ENCODE measurements around the gene HSPA1A.
"Not testable (repeated sequence)": the region's sequence is repeated elsewhere in the genome, so short reads cannot be mapped to it uniquely, and the experiment has no call there.

Gene HSPA1A

DNA sequence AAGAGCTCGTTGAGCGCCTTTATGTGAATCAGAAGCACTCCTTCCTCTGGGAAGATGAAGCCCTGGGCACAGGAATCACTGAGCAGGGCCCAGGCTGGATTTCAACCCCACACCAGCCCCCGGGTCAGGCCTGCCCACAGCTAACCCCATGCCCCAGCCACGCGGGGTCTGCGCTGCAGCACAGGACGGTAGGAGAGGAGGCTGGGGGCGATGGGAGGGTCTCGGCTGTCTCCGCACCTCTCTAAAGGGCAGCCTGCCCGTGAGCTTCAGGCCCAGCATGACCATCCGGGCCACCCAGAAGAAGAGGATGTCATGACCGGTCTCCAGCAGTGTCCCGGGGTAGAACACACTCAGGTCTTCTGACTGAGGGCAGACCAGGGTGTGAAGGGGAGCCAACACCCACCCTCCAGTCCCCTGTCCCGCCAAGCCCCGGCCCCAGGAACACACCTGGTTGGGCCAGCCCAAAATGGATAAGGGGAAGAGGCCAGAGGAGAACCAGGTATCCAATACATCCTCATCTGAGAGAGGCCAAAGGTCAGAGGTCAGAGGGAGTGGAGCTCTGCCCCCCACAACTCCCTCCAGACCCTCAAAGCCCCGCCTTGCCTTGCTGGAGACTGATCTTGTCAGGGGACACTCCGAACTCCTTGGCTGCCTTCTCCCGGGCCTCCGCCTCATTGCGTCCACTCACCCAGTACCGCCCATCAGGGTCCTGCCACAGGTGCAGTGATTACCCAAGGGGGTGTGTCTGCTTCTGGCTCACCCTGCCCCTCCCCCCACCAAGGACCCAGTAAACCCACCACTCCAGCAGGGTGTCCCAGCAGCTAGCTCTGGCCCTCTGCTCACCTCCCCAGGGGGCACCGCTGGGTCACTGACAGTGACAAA lies 33.9 kb upstream of the HSPA1A start:
- no peak for DNase-seq

DNA sequence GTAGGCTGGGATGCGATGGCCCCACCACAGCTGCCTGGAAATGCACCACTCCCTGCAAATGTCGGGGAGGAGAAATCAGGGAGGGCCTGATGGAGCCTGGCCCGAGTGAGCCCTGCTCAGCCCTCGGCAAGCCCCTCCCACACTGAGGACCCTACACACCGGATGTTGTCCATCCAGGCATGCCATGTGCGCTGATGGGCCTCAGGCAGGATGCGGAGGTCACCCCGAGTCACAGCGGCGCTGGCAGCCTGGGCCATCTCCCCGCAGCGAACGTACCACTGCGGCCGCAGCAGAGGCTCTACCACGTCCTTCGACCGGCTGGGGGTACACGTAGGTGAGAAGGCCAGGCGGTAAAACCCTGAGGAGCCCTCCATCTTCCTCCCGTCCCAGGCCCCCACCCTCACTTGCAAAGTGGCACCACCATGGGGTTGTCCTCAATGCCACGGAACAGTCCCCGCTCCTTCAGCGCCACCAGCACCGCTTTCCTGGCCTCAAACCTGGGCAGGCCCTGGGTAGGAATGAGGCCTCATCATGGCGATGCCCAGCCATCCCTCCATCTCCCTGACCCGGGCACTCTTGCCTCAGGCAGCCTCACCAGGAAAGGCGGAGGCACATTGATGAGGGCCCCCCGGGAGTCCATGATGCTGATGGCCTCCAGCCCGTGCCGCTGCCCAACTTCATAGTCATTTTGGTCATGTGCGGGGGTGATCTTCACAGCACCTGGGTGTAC lies 33.1 kb upstream of the HSPA1A start:
- DNase-seq, result no peak

DNA sequence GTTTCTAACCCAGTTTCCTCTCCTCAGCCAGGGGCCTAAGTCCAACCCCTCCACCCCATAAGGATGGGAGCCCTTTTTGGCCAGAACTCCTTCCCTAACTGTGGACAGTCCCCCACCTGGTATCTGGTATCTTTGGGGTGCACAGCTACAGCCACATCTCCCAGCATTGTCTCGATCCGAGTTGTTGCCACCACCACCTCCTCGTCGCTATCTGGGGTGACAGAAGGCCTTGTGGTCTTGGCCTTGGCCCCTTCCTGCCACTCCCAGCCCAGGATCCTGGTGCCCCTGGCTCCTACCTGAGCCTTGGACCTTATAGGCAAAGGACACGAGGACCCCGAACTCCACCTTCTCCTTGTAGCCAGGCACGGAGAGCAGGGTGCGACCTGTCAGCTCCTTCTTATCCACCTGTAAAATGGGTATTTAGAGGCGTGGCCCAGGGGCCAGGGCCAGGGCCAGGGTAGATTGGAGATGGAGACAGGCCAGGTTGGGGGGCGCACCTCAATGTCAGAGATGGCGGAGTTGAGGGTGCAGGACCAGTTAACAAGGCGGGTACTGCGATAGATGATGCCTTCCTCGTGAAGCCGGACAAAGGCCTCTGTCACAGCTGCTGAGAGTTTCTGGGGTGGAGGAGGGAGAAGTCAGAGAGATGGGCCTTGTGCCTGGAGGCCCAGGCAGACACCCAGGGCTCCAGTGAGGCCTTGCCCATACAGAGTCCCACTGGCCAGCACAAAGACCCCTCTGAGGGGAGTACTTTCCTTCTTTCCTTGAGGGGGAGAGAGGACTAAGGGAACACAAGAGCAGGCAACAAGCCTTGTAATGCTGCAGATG lies 31.0 kb upstream of the HSPA1A start:
- no peak for DNase-seq

DNA sequence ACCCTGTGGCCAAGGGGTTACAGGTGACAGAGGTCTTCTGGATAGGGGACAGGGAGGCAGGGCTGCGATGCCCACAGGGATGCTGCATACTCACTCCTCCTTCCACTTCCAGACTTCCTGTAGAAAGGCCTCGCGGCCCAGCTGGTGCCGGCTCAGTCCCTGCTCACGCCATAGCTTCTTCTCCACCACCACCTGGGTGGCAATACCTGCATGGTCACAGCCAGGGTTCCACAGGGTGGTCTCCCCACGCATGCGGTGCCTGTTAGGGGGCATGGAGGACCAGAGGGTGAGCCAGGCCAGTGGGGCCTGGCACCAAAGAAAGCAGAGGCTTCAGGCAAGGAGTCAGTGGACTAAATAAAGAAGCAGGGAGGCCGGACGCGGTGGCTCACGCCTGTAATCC lies 29.9 kb upstream of the HSPA1A start:
- DNase-seq, result no peak

DNA sequence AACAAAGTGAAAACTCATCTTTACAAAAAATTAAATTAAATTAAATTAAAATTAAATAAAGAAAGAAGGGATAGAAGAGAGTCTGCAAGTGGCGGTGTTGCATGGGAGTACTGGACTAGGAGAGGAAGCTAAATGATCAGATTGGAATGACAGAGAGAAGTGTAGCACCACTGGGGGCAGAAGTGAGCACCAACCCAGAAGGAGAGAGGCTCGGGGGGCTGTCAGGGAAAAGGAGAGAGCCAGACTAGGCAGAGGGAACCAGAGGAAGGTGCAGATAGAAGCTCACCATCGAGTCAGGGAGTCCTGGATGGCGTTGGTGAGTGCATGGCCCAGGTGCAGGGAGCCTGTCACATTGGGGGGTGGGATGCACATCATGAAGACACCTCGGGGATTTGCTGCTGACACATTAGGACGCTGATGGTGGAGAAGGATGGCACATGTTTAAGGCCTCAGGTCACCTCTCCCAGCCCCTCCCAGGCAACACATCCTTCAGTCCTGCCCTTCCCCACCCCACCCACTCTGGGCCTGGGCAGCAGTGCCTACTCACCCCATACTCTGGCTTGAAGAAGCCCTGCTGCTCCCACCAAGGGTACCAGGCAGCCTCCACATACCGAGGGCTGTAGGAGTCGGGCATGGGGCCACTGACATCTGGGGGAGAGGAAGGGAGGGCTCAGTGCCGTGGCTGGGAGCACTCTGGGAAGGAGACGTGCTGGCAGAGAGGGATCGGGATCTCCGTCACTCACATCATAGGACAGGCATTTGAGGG lies 23.8 kb upstream of the HSPA1A start:
- DNase-seq, result peak; percentile 36

DNA sequence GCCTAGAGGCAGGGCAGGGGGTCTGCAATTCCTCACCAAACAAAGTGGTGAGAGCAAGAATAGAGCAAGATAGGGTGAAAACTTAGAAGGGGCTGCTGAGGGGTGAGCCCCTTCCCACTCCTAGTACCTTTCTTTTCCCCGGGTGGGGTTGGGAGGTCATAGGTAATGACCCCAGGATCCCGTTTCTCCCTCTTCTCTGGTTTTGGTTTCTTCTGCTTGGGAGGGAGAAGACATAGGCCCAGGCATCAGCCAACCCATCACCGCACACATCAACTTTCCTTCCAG lies 23.3 kb upstream of the HSPA1A start:
- no peak for DNase-seq

DNA sequence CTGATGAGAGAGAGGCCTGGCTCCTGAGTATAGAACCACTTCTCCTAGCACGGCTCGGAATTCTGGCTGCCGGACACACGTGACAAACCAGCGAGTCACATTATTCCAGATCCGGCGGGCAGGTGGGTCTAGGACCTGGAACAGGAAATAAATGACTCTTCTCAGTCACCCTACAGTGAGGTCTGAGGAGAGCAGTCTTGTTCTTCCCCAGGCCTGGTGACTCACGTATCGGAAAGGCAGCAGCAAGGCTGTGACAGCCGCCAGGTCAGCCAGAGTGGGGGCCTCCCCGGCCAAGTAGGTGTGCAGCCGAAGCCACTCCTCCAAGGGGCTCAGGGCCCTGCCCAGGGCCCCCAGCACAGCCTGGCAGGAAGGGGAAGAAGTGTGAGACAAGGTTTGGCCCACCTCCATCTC lies 22.6 kb upstream of the HSPA1A start:
- no peak for DNase-seq

DNA sequence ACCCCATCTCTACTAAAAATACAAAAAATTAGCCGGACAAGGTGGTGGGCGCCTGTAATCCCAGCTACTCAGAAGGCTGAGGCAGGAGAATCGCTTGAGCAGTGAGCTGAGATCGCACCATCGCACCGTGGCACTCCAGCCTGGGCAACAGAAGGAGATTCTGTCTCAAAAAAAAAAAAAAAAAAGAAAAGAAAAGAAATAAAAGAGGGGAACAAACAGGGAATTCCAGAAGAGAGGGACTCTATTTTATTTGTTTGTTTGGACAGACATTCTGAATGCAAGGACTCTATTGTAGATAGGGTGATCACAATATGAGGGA lies 21.5 kb upstream of the HSPA1A start:
- not testable (repeated sequence) for DNase-seq

DNA sequence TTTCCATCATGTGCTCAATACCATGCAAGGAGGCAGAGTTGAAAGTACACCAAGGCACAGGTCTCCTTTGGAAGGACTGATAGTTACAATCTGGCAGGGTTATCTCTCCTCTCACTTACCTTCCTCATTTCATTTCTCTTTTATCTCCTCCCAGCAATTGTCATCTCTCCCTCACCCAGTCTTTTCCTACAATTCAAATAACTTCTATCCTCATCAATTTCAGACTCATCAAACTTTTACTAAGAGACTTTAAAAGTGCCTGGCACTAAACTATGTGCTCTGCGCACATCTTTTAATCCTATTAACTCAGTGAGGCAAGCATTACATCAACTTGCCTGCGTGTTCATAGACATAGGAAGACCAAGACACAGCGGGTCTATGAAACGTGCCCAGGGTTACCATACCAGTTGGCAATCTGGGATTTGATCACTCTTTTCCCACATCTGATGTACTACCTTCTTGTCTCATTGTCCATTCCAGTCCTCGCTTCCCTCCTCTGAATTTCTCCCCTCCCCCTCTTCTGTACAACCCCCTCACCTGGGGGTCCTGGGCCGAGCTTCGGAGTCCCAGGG lies 21.0 kb upstream of the HSPA1A start:
- DNase-seq, result no peak

DNA sequence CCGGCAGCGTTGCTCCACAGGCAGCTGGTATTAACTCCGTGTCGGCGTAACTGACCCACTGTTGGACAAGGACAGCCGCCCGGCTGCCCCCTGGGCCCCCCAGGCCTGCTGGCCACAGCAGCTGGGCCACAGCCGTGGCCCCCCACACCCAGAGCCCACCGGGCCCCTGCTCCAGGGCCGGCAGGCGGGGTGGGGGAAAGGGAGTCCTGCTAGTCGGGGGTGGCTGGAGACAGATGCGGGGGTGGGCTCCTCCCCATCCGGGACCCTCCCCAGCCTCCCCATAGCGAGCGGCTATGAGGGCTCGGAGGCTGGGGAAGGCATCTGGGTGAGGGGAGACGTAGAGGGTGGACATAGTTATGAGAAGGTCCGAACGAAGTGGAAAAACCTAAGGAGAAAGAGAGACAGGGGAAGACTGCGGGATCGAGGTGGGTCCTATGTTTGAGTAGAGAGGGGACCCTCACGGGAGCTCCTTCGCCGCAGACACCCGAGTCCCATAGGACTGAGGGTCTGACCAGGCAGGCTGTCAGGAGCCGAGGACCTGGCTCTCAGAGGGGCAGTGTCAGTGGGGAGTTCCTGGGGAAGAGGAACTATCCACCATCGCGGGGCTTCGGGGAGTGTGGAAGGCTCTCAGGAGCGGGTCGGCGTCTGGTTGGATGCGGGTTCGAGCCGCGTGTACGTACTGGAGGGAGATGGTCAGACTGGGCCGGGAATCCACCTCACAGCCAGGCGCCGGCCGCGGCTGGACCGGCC lies 20.3 kb upstream of the HSPA1A start:
- DNase-seq, result no peak

DNA sequence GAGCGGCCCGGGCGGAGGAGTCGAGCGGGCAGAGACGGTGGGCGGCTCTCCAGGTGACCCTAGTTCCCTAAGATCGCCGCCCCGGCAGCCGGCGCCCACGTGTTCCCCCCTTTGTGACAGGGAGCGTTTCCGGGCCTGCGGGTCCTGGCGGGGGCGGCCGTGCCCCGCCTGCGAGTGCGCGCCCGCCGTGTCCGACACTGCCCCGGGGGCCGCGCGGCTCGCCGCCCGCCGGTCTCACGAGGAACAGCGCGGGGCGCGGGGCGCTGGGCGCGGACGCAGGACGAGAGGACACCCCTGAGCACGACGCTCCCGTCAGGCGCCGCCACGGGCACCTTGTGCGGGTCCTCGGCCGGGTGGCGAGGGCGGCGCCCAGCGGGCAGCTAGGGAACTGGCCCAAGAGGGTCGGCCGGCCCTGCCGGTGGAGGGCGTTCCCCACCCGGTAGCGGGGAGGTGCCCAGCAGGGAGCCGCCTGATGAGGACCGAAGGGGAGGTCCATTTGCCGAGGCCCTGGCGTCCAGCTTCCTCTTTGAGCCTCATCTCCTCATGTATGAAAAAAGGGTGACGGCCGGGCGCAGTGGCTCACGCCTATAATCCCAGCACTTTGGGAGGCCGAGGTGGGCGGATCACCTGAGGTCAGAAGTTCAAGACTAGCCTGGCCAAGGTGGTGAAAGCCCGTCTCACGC lies 19.6 kb upstream of the HSPA1A start, which contains the start of gene VARS1:
Gene VARS1, minus strand, starts transcription at position 137 of the 683 bp plus-strand sequence. CDS start 535 bp downstream, outside the sequence.
- peak; percentile 82 for DNase-seq

DNA sequence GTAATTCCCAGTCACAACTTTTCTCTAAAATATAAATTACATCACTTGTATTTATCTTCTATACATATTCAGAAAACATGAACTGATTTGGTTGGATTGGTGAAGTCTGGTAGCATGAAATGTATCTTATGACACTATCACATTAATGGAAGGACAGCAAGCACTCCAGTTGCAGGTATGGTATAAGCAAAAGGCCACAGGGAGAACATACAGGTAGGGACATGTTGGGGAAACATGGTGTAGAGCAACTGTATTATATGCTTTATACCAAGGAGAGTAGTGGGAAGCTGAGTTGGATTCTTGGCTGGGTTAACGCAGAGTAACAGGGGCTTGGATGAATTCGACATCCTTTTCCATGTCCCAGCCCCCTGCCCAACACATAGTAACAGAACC lies 18.4 kb upstream of the HSPA1A start:
- no peak for DNase-seq

DNA sequence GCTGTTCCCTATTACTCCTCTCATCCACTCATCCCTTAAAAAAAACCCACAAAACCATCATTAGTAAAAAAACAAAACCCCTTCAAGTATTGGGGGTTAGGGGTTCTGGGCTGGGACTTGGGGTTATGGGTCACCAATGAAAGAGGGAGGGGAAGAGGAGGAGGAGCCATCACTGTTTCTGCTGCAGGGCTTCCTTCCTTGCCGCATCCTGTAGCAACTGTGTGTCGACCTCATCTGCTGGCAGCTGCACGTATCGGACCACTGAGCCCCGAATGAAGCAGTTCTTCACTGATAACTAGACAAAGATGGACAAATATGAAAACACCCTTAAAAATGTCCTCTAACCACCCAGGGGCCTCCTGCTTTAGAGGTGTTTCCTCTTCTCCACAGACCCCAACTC lies 17.8 kb upstream of the HSPA1A start:
- no peak for DNase-seq

DNA sequence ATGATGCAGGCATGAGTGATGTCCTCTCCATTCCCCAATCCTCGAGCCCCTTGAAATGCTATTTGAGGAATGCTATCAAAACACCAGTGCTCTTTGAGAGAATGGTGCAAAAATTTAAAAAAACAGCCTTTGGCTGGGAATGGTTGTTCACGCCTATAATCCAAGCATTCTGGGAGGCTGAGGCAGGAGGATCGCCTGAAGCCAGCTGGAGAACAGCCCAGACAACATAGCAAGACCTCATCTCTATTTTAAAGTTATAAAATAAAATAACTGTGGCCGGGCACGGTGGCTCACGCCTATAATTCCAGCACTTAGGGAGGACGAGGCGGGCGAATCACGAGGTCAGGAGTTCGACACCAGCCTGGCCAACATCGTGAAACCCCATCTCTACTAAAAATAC lies 15.6 kb upstream of the HSPA1A start:
- no peak for DNase-seq

DNA sequence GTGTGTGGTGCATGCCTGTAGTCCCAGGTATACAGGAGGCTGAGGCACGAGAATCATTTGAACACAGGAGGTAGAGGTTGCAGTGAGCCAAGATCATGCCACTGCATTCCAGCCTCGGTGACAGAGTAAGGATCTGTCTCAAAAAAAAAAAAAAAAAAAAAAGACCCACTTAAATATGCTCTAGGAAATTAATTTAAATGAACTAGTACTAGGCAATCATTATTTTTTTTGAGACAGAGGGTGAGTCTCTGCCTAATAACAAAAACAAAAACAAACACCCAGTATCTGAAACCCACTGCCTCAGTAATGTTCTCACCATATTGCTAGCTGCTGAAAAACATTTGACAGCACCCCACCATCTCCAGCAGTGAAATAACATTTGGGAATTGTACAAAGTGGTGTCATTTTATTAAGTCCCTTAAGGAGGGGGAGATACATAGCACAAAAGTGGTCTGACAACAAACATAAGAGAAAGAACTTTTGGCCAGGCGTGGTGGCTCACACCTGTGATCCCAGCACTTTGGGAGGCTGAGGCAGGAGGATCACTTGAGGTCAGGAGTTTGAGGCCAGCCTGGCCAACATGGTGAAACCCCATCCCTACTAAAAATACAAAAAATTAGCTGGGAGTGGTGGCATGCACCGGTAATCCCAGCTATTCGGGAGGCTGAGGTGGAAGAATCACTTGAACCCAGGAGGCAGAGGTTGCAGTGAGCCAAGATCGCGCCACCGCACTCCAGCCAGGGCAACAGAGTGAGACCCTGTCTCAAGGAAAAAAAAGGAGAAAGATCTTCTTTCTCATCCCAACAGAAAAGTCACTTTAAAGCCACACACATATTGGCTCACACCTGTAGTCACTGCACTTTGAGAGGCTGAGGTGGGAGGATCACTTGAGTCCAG lies 14.1 kb upstream of the HSPA1A start:
- not testable (repeated sequence) for DNase-seq

DNA sequence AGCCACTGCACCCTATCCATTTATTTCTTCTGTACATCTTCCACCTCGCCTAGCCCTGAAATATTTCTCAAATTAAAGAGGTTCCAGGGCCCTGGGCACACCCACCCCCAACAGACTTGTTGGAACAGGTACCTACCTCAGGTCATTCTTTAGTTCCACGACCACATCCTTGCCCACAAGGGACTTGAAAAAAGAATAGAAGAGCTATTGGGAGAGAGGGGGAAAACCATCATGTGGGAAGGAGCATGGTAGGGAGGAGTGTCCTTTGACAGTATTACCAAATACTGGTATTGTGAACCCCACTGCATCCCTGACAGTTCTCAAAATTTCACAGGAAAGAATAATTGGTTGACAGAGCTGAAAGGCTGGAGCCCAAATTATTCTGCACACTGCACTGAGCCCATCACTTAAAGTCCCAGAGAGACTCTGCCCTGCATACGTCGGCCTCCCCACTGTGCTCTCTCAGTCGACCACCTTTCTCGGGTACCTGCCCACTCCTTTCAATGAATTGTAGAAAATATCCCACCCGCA lies 9.3 kb upstream of the HSPA1A start:
- DNase-seq, result no peak

DNA sequence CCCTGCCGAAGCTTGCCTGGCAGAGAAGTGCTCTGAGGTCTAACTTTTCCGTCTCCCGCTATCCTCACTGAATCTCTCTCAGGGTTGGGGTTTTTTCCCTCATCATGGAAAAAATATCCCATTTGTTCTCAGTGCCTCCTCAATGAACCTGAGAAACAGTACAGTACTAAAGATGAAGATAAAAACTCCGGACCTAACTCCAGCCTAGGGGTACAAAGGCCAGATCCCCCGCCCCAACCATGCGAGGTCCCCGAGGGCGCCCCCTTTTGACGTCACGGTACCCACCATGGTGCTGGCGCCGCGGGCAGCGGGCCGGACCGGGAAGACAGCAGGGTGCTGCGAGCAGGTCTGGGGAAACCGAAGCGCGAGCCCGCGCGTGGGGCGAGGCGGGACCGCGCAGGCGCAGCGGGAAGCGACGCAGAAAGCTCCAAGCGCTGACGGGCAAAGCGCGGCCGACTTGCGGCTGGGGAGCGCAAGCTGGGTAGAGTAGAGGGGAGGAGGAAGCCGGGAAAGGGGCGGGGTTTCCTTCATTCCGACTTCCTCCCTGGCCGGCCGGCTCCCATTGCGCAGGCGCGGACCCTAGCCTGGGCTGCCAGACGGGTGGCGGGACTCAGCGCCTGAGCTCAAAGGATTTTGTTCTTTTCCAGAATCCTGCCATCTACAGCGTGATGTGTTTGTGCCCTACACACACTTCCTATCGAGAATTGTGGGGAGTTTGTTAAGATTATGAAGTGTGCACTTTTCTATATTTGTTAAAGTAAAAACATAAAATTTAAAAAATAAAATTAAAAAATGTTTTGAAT lies 8.7 kb upstream of the HSPA1A start, which contains the start of gene LSM2:
Gene LSM2, minus strand, starts transcription at position 497 of the 803 bp plus-strand sequence. Its CDS starts 209 bp downstream, at position 288.
- peak; percentile 96 for DNase-seq

DNA sequence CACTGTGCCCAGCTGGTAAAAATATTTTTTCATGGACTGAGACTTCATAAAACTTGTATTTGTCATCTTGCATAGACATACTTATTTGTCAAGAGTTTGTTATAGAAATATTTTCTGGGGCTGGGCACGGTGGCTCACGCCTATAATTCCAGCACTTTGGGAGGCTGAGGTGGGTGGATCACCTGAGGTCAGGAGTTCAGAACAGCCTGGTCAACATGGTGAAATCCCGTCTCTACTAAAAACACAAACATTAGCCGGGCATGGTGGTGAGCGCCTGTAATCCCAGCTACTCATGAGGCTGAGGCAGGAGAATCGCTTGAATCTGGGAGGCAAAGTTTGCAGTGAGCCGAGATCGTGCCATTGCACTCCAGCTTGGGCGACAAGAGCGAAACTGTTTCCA lies 6.7 kb upstream of the HSPA1A start:
- DNase-seq, result not testable (repeated sequence)

DNA sequence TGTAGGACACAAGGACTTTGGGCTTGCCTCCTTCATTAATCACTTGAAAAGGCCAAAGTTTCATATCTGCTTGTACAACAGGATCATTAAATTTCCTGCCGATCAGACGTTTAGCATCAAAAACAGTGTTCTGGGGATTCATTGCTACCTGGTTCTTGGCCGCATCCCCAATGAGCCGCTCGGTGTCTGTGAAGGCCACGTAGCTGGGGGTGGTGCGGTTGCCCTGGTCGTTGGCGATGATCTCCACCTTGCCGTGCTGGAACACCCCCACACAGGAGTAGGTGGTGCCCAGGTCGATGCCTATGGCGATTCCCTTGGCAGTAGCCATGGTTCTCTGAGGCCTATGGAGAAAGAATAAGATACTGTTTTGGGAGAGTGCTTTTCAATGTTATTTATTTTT lies 3.7 kb upstream of the HSPA1A start:
- DNase-seq, result no peak
